Neural cell (in vitro differentiated cells): ENCODE measurements around the gene ABCG8.

ENCODE experiments used
- CTCF ChIP-seq: fragments of 450-650 bp; IDR thresholded peaks from 2 replicates; pipeline ENCODE4 v1.5.1; 2014; ENCODE audit warnings: antibody characterized with exemption, mild to moderate bottlenecking, moderate library complexity; ENCODE audit not compliant: poor library complexity, severe bottlenecking
- EP300 ChIP-seq: fragments of 450-650 bp; conservative IDR thresholded peaks from 2 replicates; pipeline ENCODE4 v1.6.1; 2014; ENCODE audit warnings: antibody characterized with exemption, mild to moderate bottlenecking, moderate library complexity; ENCODE audit not compliant: poor library complexity, severe bottlenecking
- EZH2 ChIP-seq: fragments of 200-600, 300-800 bp; shearing (Covaris generic), sonication (generic); IDR thresholded peaks from 2 replicates; pipeline ENCODE4 v1.6.1; 2014; ENCODE audit warnings: antibody characterized with exemption, low read length, borderline replicate concordance, mild to moderate bottlenecking; ENCODE audit not compliant: insufficient read depth, poor library complexity, severe bottlenecking
- MXI1 ChIP-seq: fragments of 450-650 bp; conservative IDR thresholded peaks from 2 replicates; pipeline ENCODE4 v1.6.1; 2014; ENCODE audit warnings: antibody characterized with exemption, mild to moderate bottlenecking; ENCODE audit not compliant: poor library complexity, severe bottlenecking
- POLR2AphosphoS5 ChIP-seq: IDR thresholded peaks from 2 replicates; pipeline ENCODE4 v1.6.1; 2012
- RAD21 ChIP-seq: fragments of 450-650 bp; conservative IDR thresholded peaks from 2 replicates; pipeline ENCODE4 v1.6.1; 2014; ENCODE audit warnings: antibody characterized with exemption, mild to moderate bottlenecking, moderate library complexity
- REST ChIP-seq: IDR thresholded peaks from 2 replicates; pipeline ENCODE4 v1.6.1; 2012; ENCODE audit warnings: borderline replicate concordance
- SMC3 ChIP-seq: fragments of 450-650 bp; conservative IDR thresholded peaks from 2 replicates; pipeline ENCODE4 v1.6.1; 2014; ENCODE audit warnings: antibody characterized with exemption, mild to moderate bottlenecking, moderate library complexity; ENCODE audit not compliant: poor library complexity
- TAF1 ChIP-seq: IDR thresholded peaks from 2 replicates; pipeline ENCODE4 v1.6.1; 2012; ENCODE audit warnings: low read depth

- TF ChIP-seq EZH2 (no peak), CTCF (no peak), POLR2AphosphoS5 (no peak), MXI1 (no peak), REST (no peak), SMC3 (no peak), EP300 (no peak), RAD21 (no peak), TAF1 (no peak)
These were observed 40.5 kb downstream of the ABCG8 start for GRCh38 chr2:43879261-43879660.
